SH-SY5Y (cell line): Measurements from ENCODE around the gene WDFY1.
A peak's percentile ranks its signal among the peaks of the same experiment; 100 is the strongest.

ENCODE experiments used
- GATA2 ChIP-seq: IDR thresholded peaks from 2 replicates; pipeline ENCODE4 v1.6.1; 2011; ENCODE audit warnings: mild to moderate bottlenecking, low read depth, low read length
- GATA3 ChIP-seq: IDR thresholded peaks from 2 replicates; pipeline ENCODE4 v1.6.1; 2011; ENCODE audit warnings: low read depth, mild to moderate bottlenecking, low read length, moderate library complexity

WDFY1 gene

GRCh38 chr2:223972656-223973102 lies 27.5 kb upstream of the WDFY1 start:
- TF ChIP-seq GATA3 (no peak), GATA2 (no peak)

GRCh38 chr2:223971731-223972130 lies 26.6 kb upstream of the WDFY1 start:
- TF ChIP-seq GATA2: no peak
- no peak for TF ChIP-seq GATA3

GRCh38 chr2:223970343-223971128 lies 25.4 kb upstream of the WDFY1 start:
- no peak for TF ChIP-seq GATA3
- TF ChIP-seq GATA2: no peak

- TF ChIP-seq GATA3 (no peak), GATA2 (no peak)
Measured at GRCh38 chr2:223969856-223970255, 24.7 kb upstream of the WDFY1 start.

GRCh38 chr2:223969315-223969714 lies 24.2 kb upstream of the WDFY1 start:
- TF ChIP-seq GATA2: no peak
- no peak for TF ChIP-seq GATA3

- no peak for TF ChIP-seq GATA3
- TF ChIP-seq GATA2: no peak
Measured at GRCh38 chr2:223967981-223968380, 22.8 kb upstream of the WDFY1 start.

- TF ChIP-seq GATA3 (no peak), GATA2 (no peak)
Measured at GRCh38 chr2:223959688-223960087, 14.6 kb upstream of the WDFY1 start.

- no peak for TF ChIP-seq GATA3
- no peak for TF ChIP-seq GATA2
Measured at GRCh38 chr2:223957092-223957851, 12.1 kb upstream of the WDFY1 start, which contains the start of gene MRPL44. Gene MRPL44 (plus strand): TSS chr2:223957463. CDS start chr2:223957473, 10 bp downstream.

GRCh38 chr2:223956300-223956699 lies 11.2 kb upstream of the WDFY1 start:
- TF ChIP-seq GATA2 (no peak), GATA3 (no peak)

GRCh38 chr2:223954401-223954800 lies 9.3 kb upstream of the WDFY1 start:
- TF ChIP-seq GATA3 (no peak), GATA2 (no peak)

GRCh38 chr2:223952280-223952968 lies 7.3 kb upstream of the WDFY1 start:
- TF ChIP-seq GATA3: 0 out of 2 replicates have a peak, but pooled peaks have one; percentile 27
- 0 out of 2 replicates have a peak, but pooled peaks have one; percentile 17 for TF ChIP-seq GATA2

- TF ChIP-seq GATA3: no peak
- no peak for TF ChIP-seq GATA2
Measured at GRCh38 chr2:223950448-223951347, 5.6 kb upstream of the WDFY1 start.

- TF ChIP-seq GATA2 (no peak), GATA3 (no peak)
Measured at GRCh38 chr2:223949241-223949840, 4.2 kb upstream of the WDFY1 start.

- TF ChIP-seq GATA2: no peak
- TF ChIP-seq GATA3: no peak
Measured at GRCh38 chr2:223947711-223948205, 2.6 kb upstream of the WDFY1 start.
